ENCODE measurements around the gene SLC39A11. TPM values are rescaled to one million over a fixed set of nuclear protein-coding genes. Genes with fewer than 3 reads are reported as not detected.
A peak's percentile ranks its signal among the peaks of the same experiment; 100 is the strongest.

The SLC39A11 gene
- total RNA-seq, 1 experiment from 2014 or later = 15.2 TPM

GRCh38 chr17:72931163-72931562, 161.3 kb downstream of the SLC39A11 start:
- H3K9me3 Mint-ChIP-seq = no peaks in the 10 kb centered on the region
- Histone ChIP-seq H3K79me2 (ENCODE audit: insufficient read depth, low read length) (no peaks in the 10 kb centered on the region), H2BK120ac (ENCODE audit: low read depth, low read length, poor library complexity, severe bottlenecking) (no peak overlapping the region), H2BK12ac (ENCODE audit: insufficient read length, low read depth, low read length) (no peak overlapping the region), H4K91ac (ENCODE audit: insufficient read length, low read depth, low read length) (no peak overlapping the region), H4K5ac (ENCODE audit: insufficient read length, low read depth, low read length) (no peak overlapping the region), H2BK20ac (ENCODE audit: low read depth, low read length, poor library complexity, severe bottlenecking) (no peak overlapping the region), H2AFZ (ENCODE audit: low read length) (no peak overlapping the region), H2AK5ac (ENCODE audit: insufficient read length, low read length) (no peak overlapping the region), H2BK15ac (ENCODE audit: low read depth, low read length) (no peak overlapping the region), H3K23ac (ENCODE audit: insufficient read length, low read depth, low read length) (no peak overlapping the region), H3K27me3 (ENCODE audit: insufficient read depth, low read length) (no peaks in the 10 kb centered on the region), H4K8ac (replicated peaks; ENCODE audit: insufficient read length, low read depth, low read length) (no peak overlapping the region), H3K14ac (ENCODE audit: insufficient read depth, low read length) (no peak overlapping the region), H3K27ac (ENCODE audit: insufficient read length, low read depth, low read length) (no peak overlapping the region), H3K4ac (ENCODE audit: low read depth, low read length) (no peak overlapping the region), H3K79me1 (ENCODE audit: insufficient read depth, low read depth, low read length, poor library complexity, severe bottlenecking) (no peaks in the 10 kb centered on the region), H3K4me1 (ENCODE audit: insufficient read depth, low read length) (no peaks in the 10 kb centered on the region; the same call in 1 of the 2 replicates), H3K9ac (ENCODE audit: extremely low read depth, insufficient read length, low read length) (no peak overlapping the region), H3K18ac (ENCODE audit: insufficient read length, low read depth, low read length) (no peak overlapping the region), H3K4me2 (ENCODE audit: insufficient read depth, insufficient read length, low read length) (no peak overlapping the region), H3K23me2 (ENCODE audit: insufficient read length, low read depth, low read length, poor library complexity, severe bottlenecking) (no peaks in the 10 kb centered on the region), H4K20me1 (ENCODE audit: control insufficient read depth, insufficient read depth, insufficient read length) (no peaks in the 10 kb centered on the region), H3K9me3 (ENCODE audit: control insufficient read depth, low read depth, low read length) (no peaks in the 10 kb centered on the region), H2BK5ac (ENCODE audit: insufficient read length, low read length) (no peak overlapping the region), H3K56ac (ENCODE audit: insufficient read length, low read depth, low read length) (no peak overlapping the region), H3T11ph (ENCODE audit: low read length) (no peak overlapping the region)
- H3K4me1 Mint-ChIP-seq = peaks cover 0 to 5% of the 10 kb centered on the region in 2 experiments
- peak; percentile 65 for DNase-seq
- H3K27me3 Mint-ChIP-seq (ENCODE audit: low read depth) = no peaks in the 10 kb centered on the region; the same call in 1 of the 2 replicates
- TF ChIP-seq CTCF (conservative IDR thresholded peaks at IDR 0.05) = no peak
- WGBS (ENCODE audit: extremely low coverage, insufficient read length, low lambda C conversion rate) = no CpG with 5 or more reads among the region's 9 CpGs
- no peak overlapping the region for H3K27ac Mint-ChIP-seq
- H3K36me3 Mint-ChIP-seq (ENCODE audit: insufficient read depth in 1 of 3, low read depth in 3 of 3) = no peaks in the 10 kb centered on the region
- H3K4me3 Mint-ChIP-seq = no peak overlapping the region
